ENCODE data around the gene FBXO8.

FBXO8 gene

GRCh38 chr4:174283507-174284471, at the start of gene FBXO8, which contains the start of gene CEP44:
Gene FBXO8, minus strand, starts transcription at chr4:174283667. Its CDS starts 20,575 bp downstream, at chr4:174263092.
Gene CEP44, plus strand, starts transcription at chr4:174283911. Its CDS starts 15,211 bp downstream, at chr4:174299122.
- peak; percentile 86 for DNase-seq
- H3K9me3 ChIP-seq (ENCODE audit: severe bottlenecking) = no peaks in the 10 kb centered on the region
- no peaks in the 10 kb centered on the region for H3K27me3 ChIP-seq (ENCODE audit: insufficient read depth, low read depth, severe bottlenecking)
- H3K4me3 ChIP-seq (ENCODE audit: low read depth, low read length) = peak within 1 kb of the TSS; percentile 84
- peaks cover 3% of the 10 kb centered on the region for H3K36me3 ChIP-seq
- TF ChIP-seq, protein P1, sequence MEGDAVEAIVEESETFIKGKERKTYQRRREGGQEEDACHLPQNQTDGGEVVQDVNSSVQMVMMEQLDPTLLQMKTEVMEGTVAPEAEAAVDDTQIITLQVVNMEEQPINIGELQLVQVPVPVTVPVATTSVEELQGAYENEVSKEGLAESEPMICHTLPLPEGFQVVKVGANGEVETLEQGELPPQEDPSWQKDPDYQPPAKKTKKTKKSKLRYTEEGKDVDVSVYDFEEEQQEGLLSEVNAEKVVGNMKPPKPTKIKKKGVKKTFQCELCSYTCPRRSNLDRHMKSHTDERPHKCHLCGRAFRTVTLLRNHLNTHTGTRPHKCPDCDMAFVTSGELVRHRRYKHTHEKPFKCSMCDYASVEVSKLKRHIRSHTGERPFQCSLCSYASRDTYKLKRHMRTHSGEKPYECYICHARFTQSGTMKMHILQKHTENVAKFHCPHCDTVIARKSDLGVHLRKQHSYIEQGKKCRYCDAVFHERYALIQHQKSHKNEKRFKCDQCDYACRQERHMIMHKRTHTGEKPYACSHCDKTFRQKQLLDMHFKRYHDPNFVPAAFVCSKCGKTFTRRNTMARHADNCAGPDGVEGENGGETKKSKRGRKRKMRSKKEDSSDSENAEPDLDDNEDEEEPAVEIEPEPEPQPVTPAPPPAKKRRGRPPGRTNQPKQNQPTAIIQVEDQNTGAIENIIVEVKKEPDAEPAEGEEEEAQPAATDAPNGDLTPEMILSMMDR (IDR thresholded peaks at IDR 0.05; ENCODE audit: low read depth, low read length) = no peak
- peak within 1 kb of the TSS; percentile 100 for H3K27ac ChIP-seq

DNA sequence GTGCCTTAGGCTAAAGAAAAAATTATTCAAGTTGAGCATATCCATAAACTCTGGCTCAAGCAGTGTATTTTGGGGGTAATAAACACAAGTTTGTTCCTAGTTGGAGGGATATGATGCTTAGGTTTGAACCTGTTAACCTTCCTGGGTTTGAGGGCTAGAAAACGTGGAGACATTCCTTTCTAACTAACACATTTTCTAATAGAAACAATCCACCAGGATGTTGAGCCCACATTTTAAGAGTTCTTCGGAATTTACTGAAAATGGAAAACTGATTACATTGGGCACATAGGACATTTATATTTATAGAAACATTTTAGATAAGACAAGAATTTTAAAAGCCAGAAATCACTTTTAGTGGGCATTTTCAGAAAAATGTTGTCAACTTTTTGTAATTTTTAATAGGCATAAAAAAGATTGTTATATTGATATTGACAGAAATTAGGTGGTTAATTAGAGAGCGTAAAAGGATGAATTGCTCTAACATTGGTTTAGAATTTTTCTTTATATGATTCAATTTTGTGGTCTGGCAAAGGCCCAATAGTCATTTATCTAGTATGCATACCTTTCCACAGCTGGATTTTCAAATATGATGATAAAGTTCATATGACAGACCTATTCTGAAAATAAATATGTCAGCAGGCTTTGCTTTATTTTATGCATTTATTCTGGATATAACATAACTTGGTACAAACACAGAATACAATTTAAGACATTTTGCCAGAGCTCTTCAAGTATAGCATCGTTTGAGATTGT, 49.5 kb upstream of the FBXO8 start:
- DNase-seq = no peak
- Histone ChIP-seq H3K9me3 (ENCODE audit: severe bottlenecking) (no peaks in the 10 kb centered on the region), H3K36me3 (no peaks in the 10 kb centered on the region), H3K27ac (no peak overlapping the region), H3K27me3 (ENCODE audit: insufficient read depth, low read depth, severe bottlenecking) (no peaks in the 10 kb centered on the region), H3K4me3 (ENCODE audit: low read depth, low read length) (no peak overlapping the region)
- TF ChIP-seq, protein P1 (IDR thresholded peaks at IDR 0.05; ENCODE audit: low read depth, low read length) = no peak

DNA sequence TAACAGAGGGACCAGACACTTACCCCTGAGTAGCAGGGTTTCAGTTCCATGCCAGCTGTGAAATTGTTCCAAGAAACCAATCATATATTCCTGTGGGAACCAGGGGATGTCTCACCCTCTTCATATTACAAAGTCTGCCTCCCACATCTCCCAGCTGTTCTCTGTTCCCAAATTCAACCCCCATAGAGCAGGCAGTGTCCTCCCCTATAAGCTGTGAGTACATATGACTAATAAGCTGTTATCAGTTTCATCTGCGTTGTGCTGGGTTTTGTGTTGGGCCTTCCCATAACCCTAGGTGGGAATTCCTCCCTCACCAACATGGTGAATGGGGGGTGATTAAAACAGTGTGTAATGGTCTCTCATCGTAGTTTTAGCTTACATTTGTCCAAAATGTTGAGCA, 41.3 kb upstream of the FBXO8 start:
- H3K4me3 ChIP-seq (ENCODE audit: low read depth, low read length) = no peak overlapping the region
- no peaks in the 10 kb centered on the region for H3K9me3 ChIP-seq (ENCODE audit: severe bottlenecking)
- peaks cover 3% of the 10 kb centered on the region; the same call in 1 of the 2 replicates for H3K36me3 ChIP-seq
- TF ChIP-seq, protein P1 (IDR thresholded peaks at IDR 0.05; ENCODE audit: low read depth, low read length) = no peak
- no peak overlapping the region for H3K27ac ChIP-seq
- no peak for DNase-seq
- H3K27me3 ChIP-seq (ENCODE audit: insufficient read depth, low read depth, severe bottlenecking) = no peaks in the 10 kb centered on the region

DNA sequence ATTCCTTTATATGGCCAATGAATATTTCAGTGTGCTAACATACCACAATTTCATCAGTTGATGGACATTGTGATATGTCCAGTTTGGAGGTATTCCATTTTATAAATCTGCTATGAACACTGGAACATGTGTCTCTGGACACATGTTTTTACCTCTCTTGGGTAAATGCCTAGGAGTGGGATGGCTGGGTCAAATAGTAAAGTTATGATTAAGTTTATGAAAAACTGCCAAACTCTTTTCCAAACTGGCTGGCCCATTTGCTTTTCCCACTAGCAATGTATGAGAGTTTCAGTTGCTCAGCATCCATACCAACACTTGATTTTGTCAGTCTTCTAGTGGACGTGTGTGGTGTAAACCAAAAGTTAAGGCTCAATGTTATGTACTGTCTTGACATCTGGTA, 40.8 kb upstream of the FBXO8 start:
- TF ChIP-seq, protein P1 (IDR thresholded peaks at IDR 0.05; ENCODE audit: low read depth, low read length) = no peak
- Histone ChIP-seq H3K27me3 (ENCODE audit: insufficient read depth, low read depth, severe bottlenecking) (no peaks in the 10 kb centered on the region), H3K9me3 (ENCODE audit: severe bottlenecking) (no peaks in the 10 kb centered on the region), H3K27ac (no peak overlapping the region), H3K36me3 (peaks cover 5% of the 10 kb centered on the region; the same call in 1 of the 2 replicates), H3K4me3 (ENCODE audit: low read depth, low read length) (no peak overlapping the region)
- DNase-seq = no peak

GRCh38 chr4:174320494-174321199, 37.2 kb upstream of the FBXO8 start:
- DNase-seq = no peak
- Histone ChIP-seq H3K27me3 (ENCODE audit: insufficient read depth, low read depth, severe bottlenecking) (no peaks in the 10 kb centered on the region), H3K36me3 (peaks cover 15% of the 10 kb centered on the region), H3K27ac (no peak overlapping the region), H3K9me3 (ENCODE audit: severe bottlenecking) (no peaks in the 10 kb centered on the region), H3K4me3 (ENCODE audit: low read depth, low read length) (no peak overlapping the region)
- TF ChIP-seq, protein P1 (IDR thresholded peaks at IDR 0.05; ENCODE audit: low read depth, low read length) = no peak
